Lung (tissue), 12 donors: ENCODE data around the gene AUTS2. TPM values are rescaled to one million over a fixed set of nuclear protein-coding genes. Genes with fewer than 3 reads are reported as not detected.

ENCODE experiments used
- ATAC-seq: fragments of 200-7000 bp; cut with Tn5 transposase; one replicate; pipeline ENCODE4 v1.9.1; 2020; ENCODE audit warnings: moderate number of reproducible peaks; ENCODE audit not compliant: insufficient read depth, low FRiP score
- DNase-seq, 3 donors: peaks; one replicate each; pipeline ENCODE4 v3.0.0-alpha.2; 2013 to 2017
- H3K27ac ChIP-seq, 2 donors: one replicate each; pipeline ENCODE4 v1.5.1; 2013; ENCODE audit warnings: mild to moderate bottlenecking in 2 of 2, moderate library complexity in 2 of 2, control low read depth in 1 of 2, inconsistent platforms in 1 of 2, low read depth in 1 of 2, low read length in 1 of 2
- H3K27me3 ChIP-seq, 3 donors: one replicate each; pipeline ENCODE4 v1.5.1; 2013; ENCODE audit warnings: low read length in 2 of 3; ENCODE audit not compliant: control insufficient read depth in 3 of 3, insufficient read depth in 3 of 3
- H3K36me3 ChIP-seq, 4 donors: one replicate each; pipeline ENCODE4 v1.5.1; 2013; ENCODE audit warnings: low read length in 4 of 4, mild to moderate bottlenecking in 1 of 4, moderate library complexity in 1 of 4; ENCODE audit not compliant: control insufficient read depth in 4 of 4, insufficient read depth in 4 of 4
- H3K4me1 ChIP-seq, 5 donors: one replicate each; pipeline ENCODE4 v1.5.1; 2013; ENCODE audit warnings: low read length in 5 of 5, mild to moderate bottlenecking in 2 of 5, moderate library complexity in 1 of 5; ENCODE audit not compliant: control insufficient read depth in 5 of 5, insufficient read depth in 5 of 5
- H3K4me3 ChIP-seq: one replicate; pipeline ENCODE4 v1.5.1; 2013; ENCODE audit warnings: mild to moderate bottlenecking, control low read depth, moderate library complexity
- H3K9ac ChIP-seq, 2 donors: one replicate each; pipeline ENCODE4 v1.5.1; 2013; ENCODE audit warnings: low read length in 2 of 2, control low read depth in 1 of 2; ENCODE audit not compliant: insufficient read depth in 1 of 2
- H3K9me3 ChIP-seq, 4 donors: one replicate each; pipeline ENCODE4 v1.5.1; 2013; ENCODE audit warnings: low read length in 3 of 4, mild to moderate bottlenecking in 1 of 4, moderate library complexity in 1 of 4; ENCODE audit not compliant: control insufficient read depth in 4 of 4, insufficient read depth in 3 of 4
- CTCF ChIP-seq: IDR thresholded peaks from 2 replicates; pipeline ENCODE4 v1.5.1; 2012; ENCODE audit warnings: mild to moderate bottlenecking; ENCODE audit errors: control extremely low read depth, extremely low read depth
- WGBS, 2 donors: extraction: QIAGEN DNeasy Blood & Tissue Kit; methylation state at CpG; one replicate each; pipeline ENCODE4 v1.1.7; 2013; 5-methylcytosine and 5-hydroxymethylcytosine counted together
- polyA plus RNA-seq, 2 donors: library from polyadenylated mRNA; stranded (reverse); fragments of 200-250 nt; gene quantifications; one replicate each; pipeline ENCODE4 v1.2.1, GENCODE V29; 2013
- total RNA-seq, 2 donors: library from RNA; depleted of rRNA in 1 of 2; stranded (reverse); fragments of >200 nt in 1 of 2; gene quantifications; one replicate each; pipeline ENCODE4 v1.2.1, GENCODE V29; 2014 to 2021
- donor health status: control.
- donor health status: control.
- donor health status: Bipolar disorder and iron deficiency.
- donor health status: healthy.
- donor health status: DM: yes; HTN: yes; CAD: no.

AUTS2 gene
- total and polyA plus RNA-seq, 4 donors: 11.8 to 115 (median 40.6) TPM

GRCh38 chr7:69599955-69600709 is 1.9 kb downstream of the AUTS2 start:
- peak overlapping the region; percentile 30 to 83 for H3K9ac ChIP-seq
- H3K27me3 ChIP-seq: no peaks in the 10 kb centered on the region
- 1 to 4% methylated on average over 18 to 27 of the region's 27 CpGs for WGBS, 2 donors
- peaks cover 3 to 47% (median 24%) of the 10 kb centered on the region in 5 donors for H3K4me1 ChIP-seq
- DNase-seq (peak; percentile 54 to 69 (median 62)), ATAC-seq (no peak)
- H3K36me3 ChIP-seq: no peaks in the 10 kb centered on the region
- peak overlapping the region; percentile 59 for H3K4me3 ChIP-seq
- no peak overlapping the region for H3K27ac ChIP-seq
- TF ChIP-seq CTCF: no peak
- H3K9me3 ChIP-seq: no peaks in the 10 kb centered on the region

- DNase-seq: no peak
- H3K9me3 ChIP-seq: no peaks in the 10 kb centered on the region
- H3K4me3 ChIP-seq: no peak overlapping the region
- H3K36me3 ChIP-seq: no peaks in the 10 kb centered on the region
- no peak overlapping the region for H3K27ac ChIP-seq
- no peaks in the 10 kb centered on the region for H3K27me3 ChIP-seq
- no peak for TF ChIP-seq CTCF
- peaks cover 3 to 55% (median 29%) of the 10 kb centered on the region in 5 donors for H3K4me1 ChIP-seq
- H3K9ac ChIP-seq: peak overlapping the region in 1 of 2 donors; percentile 58
- WGBS, 2 donors: 79 to 83% methylated on average over 5 of the region's 5 CpGs
- no peak for ATAC-seq
Observed at GRCh38 chr7:69600710-69601519, 2.6 kb downstream of the AUTS2 start.

GRCh38 chr7:69602522-69602921 is 4.2 kb downstream of the AUTS2 start:
- 77 to 85% methylated on average over 2 of the region's 2 CpGs for WGBS, 2 donors
- no peak for TF ChIP-seq CTCF
- H3K36me3 ChIP-seq: no peaks in the 10 kb centered on the region

More at GRCh38 chr7:69602522-69602921, 4.2 kb downstream of the AUTS2 start:
- H3K27ac ChIP-seq: no peak overlapping the region
- DNase-seq (no peak), ATAC-seq (no peak)
- H3K9me3 ChIP-seq: no peaks in the 10 kb centered on the region
- no peaks in the 10 kb centered on the region for H3K27me3 ChIP-seq
- H3K4me1 ChIP-seq: peaks cover 3 to 53% (median 30%) of the 10 kb centered on the region in 5 donors
- H3K4me3 ChIP-seq: no peak overlapping the region
- peak overlapping the region in 1 of 2 donors; percentile 15 for H3K9ac ChIP-seq
